HepG2 (cell line): ENCODE data around the gene DCAKD. TPM values are rescaled to one million over a fixed set of nuclear protein-coding genes. Genes with fewer than 3 reads are reported as not detected.
A peak's percentile ranks its signal among the peaks of the same experiment; 100 is the strongest.

ENCODE experiments used
- FLYWCH1 ChIP-seq: sonication (generic); formaldehyde crosslinking; IDR thresholded peaks from 2 replicates; pipeline ENCODE4 v1.8.1; 2023; ENCODE audit warnings: mild to moderate bottlenecking, missing genetic modification reagents
- SALL2 ChIP-seq: sonication (generic); formaldehyde crosslinking; IDR thresholded peaks from 2 replicates; pipeline ENCODE4 v1.8.1; 2023; ENCODE audit warnings: mild to moderate bottlenecking, missing genetic modification reagents, inconsistent platforms
- SP140L ChIP-seq: sonication (generic); formaldehyde crosslinking; IDR thresholded peaks from 2 replicates; pipeline ENCODE4 v1.4.0; 2020; ENCODE audit warnings: missing genetic modification reagents, borderline replicate concordance
- TCF12 ChIP-seq, 2 experiments: fragments of 450-650 bp in 1 of 2; sonication (generic) in 1 of 2; formaldehyde crosslinking in 1 of 2; IDR thresholded peaks; 2 replicates each; pipeline versions ENCODE4 v1.6.1 to v1.8.0; 2017 to 2022; ENCODE audit warnings: antibody characterized with exemption in 1 of 2, mild to moderate bottlenecking in 1 of 2, missing genetic modification reagents in 1 of 2, moderate library complexity in 1 of 2
- TOPORS ChIP-seq: sonication (generic); formaldehyde crosslinking; IDR thresholded peaks from 2 replicates; pipeline ENCODE4 v1.8.0; 2023; ENCODE audit warnings: mild to moderate bottlenecking, missing genetic modification reagents
- ZBTB38 ChIP-seq: sonication (generic); formaldehyde crosslinking; IDR thresholded peaks from 2 replicates; pipeline ENCODE4 v1.5.1; 2020; ENCODE audit warnings: mild to moderate bottlenecking, missing genetic modification reagents
- ZNF263 ChIP-seq: sonication (generic); formaldehyde crosslinking; IDR thresholded peaks from 2 replicates; pipeline ENCODE4 v1.4.0; 2020; ENCODE audit warnings: missing genetic modification reagents
- ZNF354B ChIP-seq: sonication (generic); formaldehyde crosslinking; IDR thresholded peaks from 2 replicates; pipeline ENCODE4 v1.8.0; 2022; ENCODE audit warnings: mild to moderate bottlenecking, missing genetic modification reagents
- ZNF614 ChIP-seq: IDR thresholded peaks from 2 replicates; pipeline ENCODE4 v1.6.1; 2018; ENCODE audit warnings: missing biosample characterization, missing genetic modification reagents, inconsistent platforms, borderline replicate concordance
- ZSCAN20 ChIP-seq: sonication (generic); formaldehyde crosslinking; IDR thresholded peaks from 2 replicates; pipeline ENCODE4 v1.4.0; 2020; ENCODE audit warnings: missing genetic modification reagents, mild to moderate bottlenecking, borderline replicate concordance
- polyA plus RNA-seq, 8 experiments: library from polyadenylated mRNA; depleted of rRNA in 3 of 8; stranded (reverse) in 7 of 8; unstranded in 1 of 8; fragments of >200 nt; fragmentation: Illumina TruSeq in 4 of 8; extraction: Trizol in 4 of 8; gene quantifications; 2 replicates each; pipeline versions ENCODE4 v1.2.1 to v1.2.3, GENCODE V29; 2011 to 2016; ENCODE audit warnings: low read depth in 4 of 8, missing spikeins in 1 of 8, mixed read lengths in 1 of 8; ENCODE audit not compliant: insufficient read depth in 1 of 8
- total RNA-seq, 5 experiments: library from RNA; depleted of rRNA; stranded (reverse); fragments of >200 nt; fragmentation: Illumina TruSeq; extraction: Trizol; gene quantifications; 2 replicates each; pipeline ENCODE4 v1.2.3, GENCODE V29; 2016; ENCODE audit warnings: low read depth in 1 of 5
- TF ChIP-seq, protein P1 (sequence below): sonication (generic); formaldehyde crosslinking; IDR thresholded peaks from 2 replicates; pipeline ENCODE4 v1.4.0; 2020; ENCODE audit warnings: missing genetic modification reagents
- TF ChIP-seq, protein P2 (sequence below): sonication (generic); formaldehyde crosslinking; IDR thresholded peaks from 2 replicates; pipeline ENCODE4 v1.5.0; 2020; ENCODE audit warnings: missing genetic modification reagents, mild to moderate bottlenecking, borderline replicate concordance
- TF ChIP-seq, protein P3 (sequence below): sonication (generic); formaldehyde crosslinking; IDR thresholded peaks from 2 replicates; pipeline ENCODE4 v1.9.0; 2021; ENCODE audit warnings: missing genetic modification reagents, borderline replicate concordance
- TF ChIP-seq, protein P4 (sequence below): sonication (generic); formaldehyde crosslinking; IDR thresholded peaks from 2 replicates; pipeline ENCODE4 v1.4.0; 2020; ENCODE audit warnings: missing genetic modification reagents, borderline replicate concordance

The DCAKD gene
- total and polyA plus RNA-seq, 2 of the 13 experiments (the other 11 are each of a cell fraction or from before 2014, with no cell fraction given), result 25.9 to 29.2 TPM

DNA sequence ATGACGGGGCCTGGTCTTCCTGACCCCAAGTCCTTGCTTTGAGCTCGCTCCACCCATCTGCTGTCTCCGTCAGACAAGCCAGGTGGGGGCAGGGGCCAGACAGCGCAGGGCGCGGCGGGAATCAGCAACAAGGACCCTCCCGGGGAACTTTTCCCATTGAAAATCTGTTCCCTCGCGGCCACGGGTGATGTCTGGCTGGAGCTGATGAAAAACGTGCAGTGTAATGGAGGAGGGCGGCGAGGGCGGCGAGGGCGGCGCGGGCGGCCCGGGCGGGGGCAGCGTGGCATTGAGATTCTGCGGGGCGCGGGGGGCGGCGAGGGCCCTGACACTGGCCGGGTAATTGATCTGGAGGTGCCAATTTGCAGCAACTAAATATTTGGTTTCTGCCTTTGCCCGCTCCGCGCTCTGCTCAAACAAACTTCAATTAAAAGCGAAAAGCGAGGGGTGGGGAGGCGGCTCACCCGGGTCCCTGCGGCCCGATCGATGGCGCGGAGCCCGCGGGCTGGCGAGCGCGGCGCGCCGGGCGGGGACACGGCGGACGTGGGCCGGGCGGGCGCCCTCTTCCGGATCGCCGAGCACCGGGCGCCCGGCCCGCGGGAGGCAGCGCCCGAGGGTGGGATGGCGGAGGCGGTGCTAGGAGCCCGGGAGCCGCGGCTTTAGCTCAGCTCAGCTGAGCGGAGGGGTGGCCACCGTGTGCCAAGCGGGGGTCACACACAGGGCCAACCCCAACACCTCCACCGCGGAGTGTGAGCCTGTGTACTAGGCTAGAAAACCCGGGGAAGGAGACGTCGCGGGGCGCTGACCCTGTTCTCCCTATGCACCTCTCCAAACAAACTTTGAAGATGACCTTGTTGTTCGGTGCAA lies 32.4 kb downstream of the DCAKD start (continued):
- TF ChIP-seq, protein P1, sequence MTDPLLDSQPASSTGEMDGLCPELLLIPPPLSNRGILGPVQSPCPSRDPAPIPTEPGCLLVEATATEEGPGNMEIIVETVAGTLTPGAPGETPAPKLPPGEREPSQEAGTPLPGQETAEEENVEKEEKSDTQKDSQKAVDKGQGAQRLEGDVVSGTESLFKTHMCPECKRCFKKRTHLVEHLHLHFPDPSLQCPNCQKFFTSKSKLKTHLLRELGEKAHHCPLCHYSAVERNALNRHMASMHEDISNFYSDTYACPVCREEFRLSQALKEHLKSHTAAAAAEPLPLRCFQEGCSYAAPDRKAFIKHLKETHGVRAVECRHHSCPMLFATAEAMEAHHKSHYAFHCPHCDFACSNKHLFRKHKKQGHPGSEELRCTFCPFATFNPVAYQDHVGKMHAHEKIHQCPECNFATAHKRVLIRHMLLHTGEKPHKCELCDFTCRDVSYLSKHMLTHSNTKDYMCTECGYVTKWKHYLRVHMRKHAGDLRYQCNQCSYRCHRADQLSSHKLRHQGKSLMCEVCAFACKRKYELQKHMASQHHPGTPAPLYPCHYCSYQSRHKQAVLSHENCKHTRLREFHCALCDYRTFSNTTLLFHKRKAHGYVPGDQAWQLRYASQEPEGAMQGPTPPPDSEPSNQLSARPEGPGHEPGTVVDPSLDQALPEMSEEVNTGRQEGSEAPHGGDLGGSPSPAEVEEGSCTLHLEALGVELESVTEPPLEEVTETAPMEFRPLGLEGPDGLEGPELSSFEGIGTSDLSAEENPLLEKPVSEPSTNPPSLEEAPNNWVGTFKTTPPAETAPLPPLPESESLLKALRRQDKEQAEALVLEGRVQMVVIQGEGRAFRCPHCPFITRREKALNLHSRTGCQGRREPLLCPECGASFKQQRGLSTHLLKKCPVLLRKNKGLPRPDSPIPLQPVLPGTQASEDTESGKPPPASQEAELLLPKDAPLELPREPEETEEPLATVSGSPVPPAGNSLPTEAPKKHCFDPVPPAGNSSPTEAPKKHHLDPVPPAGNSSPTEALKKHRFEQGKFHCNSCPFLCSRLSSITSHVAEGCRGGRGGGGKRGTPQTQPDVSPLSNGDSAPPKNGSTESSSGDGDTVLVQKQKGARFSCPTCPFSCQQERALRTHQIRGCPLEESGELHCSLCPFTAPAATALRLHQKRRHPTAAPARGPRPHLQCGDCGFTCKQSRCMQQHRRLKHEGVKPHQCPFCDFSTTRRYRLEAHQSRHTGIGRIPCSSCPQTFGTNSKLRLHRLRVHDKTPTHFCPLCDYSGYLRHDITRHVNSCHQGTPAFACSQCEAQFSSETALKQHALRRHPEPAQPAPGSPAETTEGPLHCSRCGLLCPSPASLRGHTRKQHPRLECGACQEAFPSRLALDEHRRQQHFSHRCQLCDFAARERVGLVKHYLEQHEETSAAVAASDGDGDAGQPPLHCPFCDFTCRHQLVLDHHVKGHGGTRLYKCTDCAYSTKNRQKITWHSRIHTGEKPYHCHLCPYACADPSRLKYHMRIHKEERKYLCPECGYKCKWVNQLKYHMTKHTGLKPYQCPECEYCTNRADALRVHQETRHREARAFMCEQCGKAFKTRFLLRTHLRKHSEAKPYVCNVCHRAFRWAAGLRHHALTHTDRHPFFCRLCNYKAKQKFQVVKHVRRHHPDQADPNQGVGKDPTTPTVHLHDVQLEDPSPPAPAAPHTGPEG (CRISPR knock-in tag), result peak; percentile 18; the same call in 1 of the 2 replicates
- TF ChIP-seq SALL2 (CRISPR knock-in tag) (no peak), ZSCAN20 (CRISPR knock-in tag) (no peak), SP140L (no peak), ZNF263 (CRISPR knock-in tag) (no peak; the same call in 1 of the 2 replicates), ZBTB38 (CRISPR knock-in tag) (peak; percentile 15; the same call in 1 of the 2 replicates), ZNF354B (CRISPR knock-in tag) (no peak), ZNF614 (CRISPR knock-in tag) (no peak), TCF12 (IDR thresholded peaks at IDR 0.05) (no peak), TCF12 (CRISPR knock-in tag; IDR thresholded peaks at IDR 0.05) (peak; percentile 50; the same call in 1 of the 2 replicates), TOPORS (no peak), FLYWCH1 (CRISPR knock-in tag) (no peak)
- TF ChIP-seq, protein P2, sequence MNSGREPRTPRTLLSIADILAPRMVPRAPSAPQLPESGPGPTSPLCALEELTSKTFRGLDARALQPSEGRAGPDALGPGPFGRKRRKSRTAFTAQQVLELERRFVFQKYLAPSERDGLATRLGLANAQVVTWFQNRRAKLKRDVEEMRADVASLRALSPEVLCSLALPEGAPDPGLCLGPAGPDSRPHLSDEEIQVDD (CRISPR knock-in tag), result no peak
- TF ChIP-seq, protein P3, sequence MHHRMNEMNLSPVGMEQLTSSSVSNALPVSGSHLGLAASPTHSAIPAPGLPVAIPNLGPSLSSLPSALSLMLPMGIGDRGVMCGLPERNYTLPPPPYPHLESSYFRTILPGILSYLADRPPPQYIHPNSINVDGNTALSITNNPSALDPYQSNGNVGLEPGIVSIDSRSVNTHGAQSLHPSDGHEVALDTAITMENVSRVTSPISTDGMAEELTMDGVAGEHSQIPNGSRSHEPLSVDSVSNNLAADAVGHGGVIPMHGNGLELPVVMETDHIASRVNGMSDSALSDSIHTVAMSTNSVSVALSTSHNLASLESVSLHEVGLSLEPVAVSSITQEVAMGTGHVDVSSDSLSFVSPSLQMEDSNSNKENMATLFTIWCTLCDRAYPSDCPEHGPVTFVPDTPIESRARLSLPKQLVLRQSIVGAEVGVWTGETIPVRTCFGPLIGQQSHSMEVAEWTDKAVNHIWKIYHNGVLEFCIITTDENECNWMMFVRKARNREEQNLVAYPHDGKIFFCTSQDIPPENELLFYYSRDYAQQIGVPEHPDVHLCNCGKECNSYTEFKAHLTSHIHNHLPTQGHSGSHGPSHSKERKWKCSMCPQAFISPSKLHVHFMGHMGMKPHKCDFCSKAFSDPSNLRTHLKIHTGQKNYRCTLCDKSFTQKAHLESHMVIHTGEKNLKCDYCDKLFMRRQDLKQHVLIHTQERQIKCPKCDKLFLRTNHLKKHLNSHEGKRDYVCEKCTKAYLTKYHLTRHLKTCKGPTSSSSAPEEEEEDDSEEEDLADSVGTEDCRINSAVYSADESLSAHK (CRISPR knock-in tag), result no peak
- TF ChIP-seq, protein P4, sequence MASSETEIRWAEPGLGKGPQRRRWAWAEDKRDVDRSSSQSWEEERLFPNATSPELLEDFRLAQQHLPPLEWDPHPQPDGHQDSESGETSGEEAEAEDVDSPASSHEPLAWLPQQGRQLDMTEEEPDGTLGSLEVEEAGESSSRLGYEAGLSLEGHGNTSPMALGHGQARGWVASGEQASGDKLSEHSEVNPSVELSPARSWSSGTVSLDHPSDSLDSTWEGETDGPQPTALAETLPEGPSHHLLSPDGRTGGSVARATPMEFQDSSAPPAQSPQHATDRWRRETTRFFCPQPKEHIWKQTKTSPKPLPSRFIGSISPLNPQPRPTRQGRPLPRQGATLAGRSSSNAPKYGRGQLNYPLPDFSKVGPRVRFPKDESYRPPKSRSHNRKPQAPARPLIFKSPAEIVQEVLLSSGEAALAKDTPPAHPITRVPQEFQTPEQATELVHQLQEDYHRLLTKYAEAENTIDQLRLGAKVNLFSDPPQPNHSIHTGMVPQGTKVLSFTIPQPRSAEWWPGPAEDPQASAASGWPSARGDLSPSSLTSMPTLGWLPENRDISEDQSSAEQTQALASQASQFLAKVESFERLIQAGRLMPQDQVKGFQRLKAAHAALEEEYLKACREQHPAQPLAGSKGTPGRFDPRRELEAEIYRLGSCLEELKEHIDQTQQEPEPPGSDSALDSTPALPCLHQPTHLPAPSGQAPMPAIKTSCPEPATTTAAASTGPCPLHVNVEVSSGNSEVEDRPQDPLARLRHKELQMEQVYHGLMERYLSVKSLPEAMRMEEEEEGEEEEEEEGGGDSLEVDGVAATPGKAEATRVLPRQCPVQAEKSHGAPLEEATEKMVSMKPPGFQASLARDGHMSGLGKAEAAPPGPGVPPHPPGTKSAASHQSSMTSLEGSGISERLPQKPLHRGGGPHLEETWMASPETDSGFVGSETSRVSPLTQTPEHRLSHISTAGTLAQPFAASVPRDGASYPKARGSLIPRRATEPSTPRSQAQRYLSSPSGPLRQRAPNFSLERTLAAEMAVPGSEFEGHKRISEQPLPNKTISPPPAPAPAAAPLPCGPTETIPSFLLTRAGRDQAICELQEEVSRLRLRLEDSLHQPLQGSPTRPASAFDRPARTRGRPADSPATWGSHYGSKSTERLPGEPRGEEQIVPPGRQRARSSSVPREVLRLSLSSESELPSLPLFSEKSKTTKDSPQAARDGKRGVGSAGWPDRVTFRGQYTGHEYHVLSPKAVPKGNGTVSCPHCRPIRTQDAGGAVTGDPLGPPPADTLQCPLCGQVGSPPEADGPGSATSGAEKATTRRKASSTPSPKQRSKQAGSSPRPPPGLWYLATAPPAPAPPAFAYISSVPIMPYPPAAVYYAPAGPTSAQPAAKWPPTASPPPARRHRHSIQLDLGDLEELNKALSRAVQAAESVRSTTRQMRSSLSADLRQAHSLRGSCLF (CRISPR knock-in tag), result no peak
